NCI-H524 treated with DMSO at 0.1 percent for 48 hours (cell line): ENCODE measurements around the gene TMED10.

ENCODE experiments used
- DNase-seq: peaks from one replicate; lab custom pipeline; 2025; lab: John Stamatoyannopoulos, UW

Gene TMED10

DNA sequence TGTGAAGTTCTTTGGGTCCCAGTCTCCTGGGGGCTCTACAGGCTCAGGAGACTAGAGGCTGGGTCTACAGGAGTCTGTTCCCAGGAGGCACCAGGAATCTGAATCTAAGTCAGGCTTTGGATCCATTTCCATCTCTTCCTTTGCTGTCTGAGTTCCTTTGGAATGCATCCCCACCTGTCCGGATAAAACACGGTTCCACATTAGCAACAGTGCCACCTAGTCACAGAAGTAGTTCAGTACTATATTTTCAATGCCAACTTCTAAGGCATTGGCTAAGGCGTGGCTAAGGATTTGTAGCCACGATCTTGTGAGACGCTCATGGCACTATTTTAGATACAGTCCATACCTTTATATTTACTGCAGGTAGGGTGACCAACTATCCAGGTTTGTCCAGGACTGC, 91.9 kb downstream of the TMED10 start:
- DNase-seq, result no peak

DNA sequence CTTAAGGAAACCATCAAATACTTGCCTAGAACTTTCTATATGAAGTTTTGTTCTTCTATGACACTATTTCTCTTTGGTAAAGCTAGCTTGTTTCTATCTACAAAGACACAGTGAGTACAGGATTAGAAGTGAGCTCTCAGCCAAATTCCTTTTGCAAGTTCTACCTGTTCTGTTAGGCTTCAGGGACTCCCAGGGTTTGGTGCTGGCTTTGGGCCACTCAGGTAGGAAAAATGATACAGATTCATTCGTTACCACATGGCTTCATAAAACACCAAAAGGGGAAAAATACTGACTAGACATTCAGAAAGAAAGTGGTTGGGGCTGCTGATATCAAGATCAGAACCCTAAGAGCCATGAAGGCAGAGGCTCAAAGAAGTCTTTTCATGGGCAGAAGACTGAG, 93.1 kb downstream of the TMED10 start:
- no peak for DNase-seq

DNA sequence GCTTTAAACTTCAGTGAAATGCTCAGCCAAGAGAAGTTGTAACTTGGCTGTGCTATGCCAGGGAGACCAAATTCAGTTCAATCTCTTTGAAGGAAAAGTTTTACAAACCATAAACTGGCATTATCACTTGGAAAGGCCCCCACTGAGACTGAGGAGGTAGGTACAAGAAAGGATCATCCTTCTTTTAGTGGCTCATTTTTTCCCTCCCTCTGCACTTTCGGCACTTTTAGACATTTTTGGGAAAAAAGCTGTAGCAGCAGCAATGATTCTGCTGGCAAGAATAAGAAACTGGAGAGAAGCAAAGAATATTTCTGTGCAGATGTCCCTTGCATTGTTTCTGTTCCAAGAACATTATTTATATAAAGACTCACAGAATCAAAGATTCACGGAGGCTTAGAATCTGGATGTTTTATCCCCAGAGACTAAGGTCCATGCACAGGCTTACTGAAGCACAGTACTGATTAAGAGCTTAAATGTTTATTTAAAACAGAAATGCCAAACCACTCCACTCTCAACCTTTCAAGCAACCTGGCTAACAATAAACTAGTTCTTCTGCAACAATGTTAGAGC, 94.7 kb downstream of the TMED10 start:
- no peak for DNase-seq
